ENCODE results near the gene RCSD1.

RCSD1 gene

DNA sequence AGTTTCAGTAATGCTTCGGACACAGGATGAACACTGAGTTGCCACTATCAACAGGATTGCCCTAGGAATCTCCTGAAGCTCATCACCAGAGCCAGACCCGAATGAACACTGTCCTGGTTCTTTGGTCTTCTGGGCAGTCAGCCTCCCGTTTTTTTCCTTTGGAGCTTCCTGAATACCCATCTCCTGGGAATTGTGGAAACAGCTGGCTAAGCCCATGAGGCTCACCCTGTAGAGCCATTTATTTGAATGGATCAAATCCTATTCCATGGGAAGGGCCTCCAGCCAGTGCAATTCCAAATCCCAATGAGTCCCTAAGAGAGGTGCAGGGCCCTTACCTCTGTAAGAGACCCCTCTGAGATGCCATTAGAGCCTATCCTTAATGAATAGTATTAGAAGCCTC is 5.9 kb downstream of the RCSD1 start:
- no peaks in the 10 kb centered on the region for H3K9me3 ChIP-seq (ENCODE audit: control insufficient read depth, low read length)
- H3K18ac ChIP-seq (ENCODE audit: low read depth in 1 of 2, low read length in 2 of 2) = no peak overlapping the region
- no peaks in the 10 kb centered on the region for H3K79me1 ChIP-seq (replicated peaks; ENCODE audit: low read length, poor library complexity, severe bottlenecking)
- H2BK5ac ChIP-seq (ENCODE audit: low read depth, low read length, poor library complexity, severe bottlenecking) = no peak overlapping the region
- H3K36me3 ChIP-seq (ENCODE audit: control insufficient read depth in 1 of 2, insufficient read depth in 2 of 2, low read depth in 1 of 2, low read length in 2 of 2) = no peaks in the 10 kb centered on the region
- peaks cover 5% of the 10 kb centered on the region for H3K4me1 ChIP-seq (ENCODE audit: control insufficient read depth, insufficient read depth, low read depth, low read length)
- H3K14ac ChIP-seq (ENCODE audit: low read length in 2 of 2) = no peak overlapping the region
- H3K4ac ChIP-seq (ENCODE audit: low read depth in 1 of 2, low read length in 2 of 2) = no peak overlapping the region
- H3K4me2 ChIP-seq (ENCODE audit: low read length, poor library complexity, severe bottlenecking) = no peak overlapping the region
- no peak overlapping the region for H4K91ac ChIP-seq (ENCODE audit: low read length)
- H3K9ac ChIP-seq (ENCODE audit: low read length) = no peak overlapping the region
- no peak overlapping the region for H3K23ac ChIP-seq (ENCODE audit: low read length in 2 of 2)
- 85% methylated on average over 3 of the region's 3 CpGs for WGBS
- H2AFZ ChIP-seq (ENCODE audit: low read depth, low read length) = no peak overlapping the region
- no peak overlapping the region for H3K4me3 ChIP-seq (ENCODE audit: insufficient read depth in 1 of 2, low read depth in 1 of 2, low read length in 2 of 2)
- no peak overlapping the region for H2BK15ac ChIP-seq (ENCODE audit: low read depth, poor library complexity, severe bottlenecking)
- no peak overlapping the region for H2BK12ac ChIP-seq (ENCODE audit: low read length in 2 of 2)
- no peak overlapping the region for H2BK120ac ChIP-seq (ENCODE audit: low read depth, low read length)
- H4K8ac ChIP-seq (ENCODE audit: low read length) = no peak overlapping the region
- H3K27ac ChIP-seq (ENCODE audit: low read length, poor library complexity, severe bottlenecking) = no peak overlapping the region
- no peak for DNase-seq
- no peak overlapping the region for H2AK5ac ChIP-seq (ENCODE audit: low read length, severe bottlenecking)
- peaks cover 44 to 54% of the 10 kb centered on the region in 2 experiments for H3K27me3 ChIP-seq (ENCODE audit: control insufficient read depth in 1 of 2, insufficient read depth in 1 of 2, low read length in 2 of 2)

DNA sequence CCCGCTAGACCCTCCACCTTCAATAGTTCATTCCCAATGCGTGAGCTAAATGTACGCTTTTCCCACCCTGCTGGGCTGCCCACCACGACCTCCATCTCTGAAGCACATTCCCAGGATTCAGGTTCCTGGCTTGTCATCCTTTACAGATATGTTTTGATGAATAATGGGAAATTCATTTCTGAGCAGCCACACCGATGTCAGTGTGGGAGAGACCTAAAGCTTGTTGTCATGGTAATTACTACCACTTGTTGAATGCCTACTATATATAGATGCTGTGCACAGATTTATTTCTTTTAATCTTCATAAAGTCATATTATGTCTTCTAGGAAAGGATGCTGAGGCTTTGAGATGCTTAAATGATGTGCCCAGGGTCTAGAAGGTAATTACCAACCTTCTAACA is 8.0 kb downstream of the RCSD1 start:
- no peak overlapping the region for H2BK15ac ChIP-seq (ENCODE audit: low read depth, poor library complexity, severe bottlenecking)
- no peaks in the 10 kb centered on the region for H3K79me1 ChIP-seq (replicated peaks; ENCODE audit: low read length, poor library complexity, severe bottlenecking)
- no peak overlapping the region for H3K27ac ChIP-seq (ENCODE audit: low read length, poor library complexity, severe bottlenecking)
- no peak overlapping the region for H3K23ac ChIP-seq (ENCODE audit: low read length in 2 of 2)
- H3K27me3 ChIP-seq (ENCODE audit: control insufficient read depth in 1 of 2, insufficient read depth in 1 of 2, low read length in 2 of 2) = peaks cover 40 to 48% of the 10 kb centered on the region in 2 experiments
- H3K4me3 ChIP-seq (ENCODE audit: insufficient read depth in 1 of 2, low read depth in 1 of 2, low read length in 2 of 2) = no peak overlapping the region
- H2BK120ac ChIP-seq (ENCODE audit: low read depth, low read length) = no peak overlapping the region
- peaks cover 5% of the 10 kb centered on the region for H3K4me1 ChIP-seq (ENCODE audit: control insufficient read depth, insufficient read depth, low read depth, low read length)
- DNase-seq = no peak
- H3K14ac ChIP-seq (ENCODE audit: low read length in 2 of 2) = no peak overlapping the region
- no peak overlapping the region for H2AK5ac ChIP-seq (ENCODE audit: low read length, severe bottlenecking)
- no peak overlapping the region for H3K4me2 ChIP-seq (ENCODE audit: low read length, poor library complexity, severe bottlenecking)
- no peak overlapping the region for H4K8ac ChIP-seq (ENCODE audit: low read length)
- WGBS = 100% methylated on average over 4 of the region's 5 CpGs
- H3K4ac ChIP-seq (ENCODE audit: low read depth in 1 of 2, low read length in 2 of 2) = no peak overlapping the region
- H2BK12ac ChIP-seq (ENCODE audit: low read length in 2 of 2) = peak overlapping the region in 1 of 2 experiments; percentile 21
- H2AFZ ChIP-seq (ENCODE audit: low read depth, low read length) = no peak overlapping the region
- H4K91ac ChIP-seq (ENCODE audit: low read length) = no peak overlapping the region
- no peak overlapping the region for H2BK5ac ChIP-seq (ENCODE audit: low read depth, low read length, poor library complexity, severe bottlenecking)
- no peaks in the 10 kb centered on the region for H3K36me3 ChIP-seq (ENCODE audit: control insufficient read depth in 1 of 2, insufficient read depth in 2 of 2, low read depth in 1 of 2, low read length in 2 of 2)
- no peak overlapping the region for H3K9ac ChIP-seq (ENCODE audit: low read length)
- no peak overlapping the region for H3K18ac ChIP-seq (ENCODE audit: low read depth in 1 of 2, low read length in 2 of 2)
- no peaks in the 10 kb centered on the region for H3K9me3 ChIP-seq (ENCODE audit: control insufficient read depth, low read length)

GRCh38 chr1:167640051-167640450 is 10.0 kb downstream of the RCSD1 start:
- no peak overlapping the region for H3K9ac ChIP-seq (ENCODE audit: low read length)
- no peak overlapping the region for H2AK5ac ChIP-seq (ENCODE audit: low read length, severe bottlenecking)
- H4K8ac ChIP-seq (ENCODE audit: low read length) = no peak overlapping the region
- H2BK12ac ChIP-seq (ENCODE audit: low read length in 2 of 2) = no peak overlapping the region
- no peak overlapping the region for H3K18ac ChIP-seq (ENCODE audit: low read depth in 1 of 2, low read length in 2 of 2)
- H3K4me1 ChIP-seq (ENCODE audit: control insufficient read depth, insufficient read depth, low read depth, low read length) = peaks cover 4% of the 10 kb centered on the region
- no peak overlapping the region for H3K23ac ChIP-seq (ENCODE audit: low read length in 2 of 2)
- no peak overlapping the region for H3K4me2 ChIP-seq (ENCODE audit: low read length, poor library complexity, severe bottlenecking)
- DNase-seq = no peak
- no peak overlapping the region for H2AFZ ChIP-seq (ENCODE audit: low read depth, low read length)
- no peaks in the 10 kb centered on the region for H3K36me3 ChIP-seq (ENCODE audit: control insufficient read depth in 1 of 2, insufficient read depth in 2 of 2, low read depth in 1 of 2, low read length in 2 of 2)
- H3K27me3 ChIP-seq (ENCODE audit: control insufficient read depth in 1 of 2, insufficient read depth in 1 of 2, low read length in 2 of 2) = peaks cover 23 to 39% of the 10 kb centered on the region in 2 experiments
- H3K79me1 ChIP-seq (replicated peaks; ENCODE audit: low read length, poor library complexity, severe bottlenecking) = no peaks in the 10 kb centered on the region
- 95% methylated on average over 8 of the region's 8 CpGs for WGBS
- no peak overlapping the region for H3K27ac ChIP-seq (ENCODE audit: low read length, poor library complexity, severe bottlenecking)
- no peak overlapping the region for H3K4ac ChIP-seq (ENCODE audit: low read depth in 1 of 2, low read length in 2 of 2)
- no peak overlapping the region for H2BK15ac ChIP-seq (ENCODE audit: low read depth, poor library complexity, severe bottlenecking)
- no peak overlapping the region for H3K14ac ChIP-seq (ENCODE audit: low read length in 2 of 2)
- H2BK120ac ChIP-seq (ENCODE audit: low read depth, low read length) = no peak overlapping the region
- H3K4me3 ChIP-seq (ENCODE audit: insufficient read depth in 1 of 2, low read depth in 1 of 2, low read length in 2 of 2) = no peak overlapping the region
- H2BK5ac ChIP-seq (ENCODE audit: low read depth, low read length, poor library complexity, severe bottlenecking) = no peak overlapping the region
- H3K9me3 ChIP-seq (ENCODE audit: control insufficient read depth, low read length) = no peaks in the 10 kb centered on the region
- H4K91ac ChIP-seq (ENCODE audit: low read length) = no peak overlapping the region

GRCh38 chr1:167641786-167642500 is 11.9 kb downstream of the RCSD1 start:
- H3K27me3 ChIP-seq (ENCODE audit: control insufficient read depth in 1 of 2, insufficient read depth in 1 of 2, low read length in 2 of 2) = peaks cover 11 to 21% of the 10 kb centered on the region in 2 experiments
- H3K4ac ChIP-seq (ENCODE audit: low read depth in 1 of 2, low read length in 2 of 2) = no peak overlapping the region
- H3K23ac ChIP-seq (ENCODE audit: low read length in 2 of 2) = no peak overlapping the region
- H3K9me3 ChIP-seq (ENCODE audit: control insufficient read depth, low read length) = no peaks in the 10 kb centered on the region
- peak; percentile 29 for DNase-seq
- no peak overlapping the region for H3K14ac ChIP-seq (ENCODE audit: low read length in 2 of 2)
- no peak overlapping the region for H3K4me2 ChIP-seq (ENCODE audit: low read length, poor library complexity, severe bottlenecking)
- H4K8ac ChIP-seq (ENCODE audit: low read length) = no peak overlapping the region
- H2BK12ac ChIP-seq (ENCODE audit: low read length in 2 of 2) = no peak overlapping the region
- no peak overlapping the region for H3K27ac ChIP-seq (ENCODE audit: low read length, poor library complexity, severe bottlenecking)
- no peak overlapping the region for H2BK15ac ChIP-seq (ENCODE audit: low read depth, poor library complexity, severe bottlenecking)
- H4K91ac ChIP-seq (ENCODE audit: low read length) = no peak overlapping the region
- H3K36me3 ChIP-seq (ENCODE audit: control insufficient read depth in 1 of 2, insufficient read depth in 2 of 2, low read depth in 1 of 2, low read length in 2 of 2) = no peaks in the 10 kb centered on the region
- WGBS = 64% methylated on average over 7 of the region's 7 CpGs
- H3K79me1 ChIP-seq (replicated peaks; ENCODE audit: low read length, poor library complexity, severe bottlenecking) = no peaks in the 10 kb centered on the region
- H3K18ac ChIP-seq (ENCODE audit: low read depth in 1 of 2, low read length in 2 of 2) = no peak overlapping the region
- no peak overlapping the region for H2AK5ac ChIP-seq (ENCODE audit: low read length, severe bottlenecking)
- no peaks in the 10 kb centered on the region for H3K4me1 ChIP-seq (ENCODE audit: control insufficient read depth, insufficient read depth, low read depth, low read length)
- H3K9ac ChIP-seq (ENCODE audit: low read length) = no peak overlapping the region
- H3K4me3 ChIP-seq (ENCODE audit: insufficient read depth in 1 of 2, low read depth in 1 of 2, low read length in 2 of 2) = no peak overlapping the region
- H2BK120ac ChIP-seq (ENCODE audit: low read depth, low read length) = no peak overlapping the region
- H2AFZ ChIP-seq (ENCODE audit: low read depth, low read length) = no peak overlapping the region
- no peak overlapping the region for H2BK5ac ChIP-seq (ENCODE audit: low read depth, low read length, poor library complexity, severe bottlenecking)

Measured in mesenchymal stem cell (in vitro differentiated cells and primary cell).